Ishikawa (cell line): ENCODE results near the gene OPCML.

Experiments used
- EP300 ChIP-seq: IDR thresholded peaks from 2 replicates; pipeline ENCODE4 v1.6.1; 2012; ENCODE audit warnings: borderline replicate concordance
- RAD21 ChIP-seq: IDR thresholded peaks from 2 replicates; pipeline ENCODE4 v1.6.1; 2012; ENCODE audit warnings: low read depth
- REST ChIP-seq: IDR thresholded peaks from 2 replicates; pipeline ENCODE4 v1.6.1; 2012; ENCODE audit warnings: low read depth, mild to moderate bottlenecking
- TCF12 ChIP-seq: IDR thresholded peaks from 2 replicates; pipeline ENCODE4 v1.6.1; 2012; ENCODE audit warnings: low read depth

GRCh38 chr11:133081020-133081419, 451.3 kb downstream of the OPCML start:
- TF ChIP-seq TCF12 (no peak), RAD21 (no peak), EP300 (no peak), REST (no peak)
